Adrenal gland (tissue), 12 donors: ENCODE data around the gene EFEMP2. TPM values are rescaled to one million over a fixed set of nuclear protein-coding genes. Genes with fewer than 3 reads are reported as not detected.

Experiments used
- DNase-seq, 7 donors: peaks; one replicate each; pipeline ENCODE4 v3.0.0-alpha.2; 2019 to 2020
- H3K27ac ChIP-seq, 5 donors: fragments of 200-600 bp; sonication (generic) in 4 of 5; 1 replicate in 3 of 5; 2 replicates in 2 of 5; pipeline versions ENCODE4 v1.5.1 to v1.8.0; 2016 to 2020; ENCODE audit warnings: mild to moderate bottlenecking in 1 of 5
- H3K27me3 ChIP-seq: fragments of 200-600 bp; 2 replicates; pipeline ENCODE4 v1.8.0; 2021
- H3K36me3 ChIP-seq, 2 donors: fragments of 200-600 bp; replicated peaks in 1 of 2; 1 replicate in 1 of 2; 2 replicates in 1 of 2; pipeline versions ENCODE4 v1.5.1 to v1.8.0; 2018 to 2022
- H3K4me1 ChIP-seq, 2 donors: fragments of 200-600 bp; replicated peaks in 1 of 2; 1 replicate in 1 of 2; 2 replicates in 1 of 2; pipeline versions ENCODE4 v1.5.1 to v1.8.0; 2018 to 2021
- H3K4me3 ChIP-seq, 4 donors: fragments of 200-600 bp; sonication (generic) in 3 of 4; one replicate each; pipeline ENCODE4 v1.5.1; 2016 to 2018
- H3K9me3 ChIP-seq, 3 donors: fragments of 200-600 bp; sonication (generic) in 1 of 3; replicated peaks in 1 of 3; 1 replicate in 2 of 3; 2 replicates in 1 of 3; pipeline versions ENCODE4 v1.5.1 to v1.8.0; 2016 to 2021
- POLR2A ChIP-seq, 2 donors: fragments of 450-650 bp; IDR thresholded peaks; one replicate each; pipeline ENCODE4 v1.6.1; 2017; ENCODE audit warnings: antibody characterized with exemption in 2 of 2, mild to moderate bottlenecking in 2 of 2, moderate library complexity in 1 of 2
- WGBS, 4 donors: extraction: QIAGEN DNeasy Blood & Tissue Kit in 2 of 4; methylation state at CpG; one replicate each; pipeline versions ENCODE4 v1.1.5 to v1.1.7; 2013 to 2017; 5-methylcytosine and 5-hydroxymethylcytosine counted together
- intact Hi-C, 2 donors: fragments of 100-400 bp; cut with DNase I; formaldehyde crosslinking; loops; one replicate each; pipeline versions ENCODE4 v1.14.1 to v1.15.0; 2022 to 2023
- polyA plus RNA-seq, 3 donors: library from polyadenylated mRNA; stranded (reverse); fragments of 200-250 nt in 2 of 3; fragments of 350-450 nt in 1 of 3; fragmentation: Illumina TruSeq in 1 of 3; extraction: RNeasy Lipid Tissue Mini Kit (QIAGEN cat#74804) in 1 of 3; gene quantifications; one replicate each; pipeline ENCODE4 v1.2.3, GENCODE V29; 2013 to 2014
- total RNA-seq, 9 donors: library from RNA; depleted of rRNA in 4 of 9; stranded (reverse); fragments of >200 nt in 4 of 9; fragments of 120-200 nt in 1 of 9; fragmentation: NEBNext Ultra II Directional in 1 of 9; extraction: Animal tissue kit (Norgen Biotek cat#: 25700) in 1 of 9; gene quantifications; one replicate each; pipeline versions ENCODE4 v1.1.0 to v1.2.4, GENCODE V29; 2013 to 2023
- TF ChIP-seq, protein P1 (sequence below), 6 experiments: fragments of 450-650 bp in 4 of 6; fragments of 200-600 bp in 2 of 6; sonication (generic) in 1 of 6; IDR thresholded peaks; 1 replicate in 5 of 6; 2 replicates in 1 of 6; pipeline versions ENCODE4 v1.5.1 to v1.8.0; 2016 to 2021; ENCODE audit warnings: antibody characterized with exemption in 6 of 6, mild to moderate bottlenecking in 2 of 6, moderate library complexity in 1 of 6
- donor health status: healthy with polysubstance abuse.
- donor health status: Bipolar disorder and iron deficiency.
- donor health status: DM: yes; HTN: yes; CAD: no.
- donor health status: DM: no; HTN: no; CAD: no.
- donor health status: DM: no; HTN: no; CAD: no.
- donor health status: DM: yes; HTN: yes; CAD: no.

Gene EFEMP2
- total and polyA plus RNA-seq, 12 donors, result 20.3 to 156 (median 63.6) TPM

DNA sequence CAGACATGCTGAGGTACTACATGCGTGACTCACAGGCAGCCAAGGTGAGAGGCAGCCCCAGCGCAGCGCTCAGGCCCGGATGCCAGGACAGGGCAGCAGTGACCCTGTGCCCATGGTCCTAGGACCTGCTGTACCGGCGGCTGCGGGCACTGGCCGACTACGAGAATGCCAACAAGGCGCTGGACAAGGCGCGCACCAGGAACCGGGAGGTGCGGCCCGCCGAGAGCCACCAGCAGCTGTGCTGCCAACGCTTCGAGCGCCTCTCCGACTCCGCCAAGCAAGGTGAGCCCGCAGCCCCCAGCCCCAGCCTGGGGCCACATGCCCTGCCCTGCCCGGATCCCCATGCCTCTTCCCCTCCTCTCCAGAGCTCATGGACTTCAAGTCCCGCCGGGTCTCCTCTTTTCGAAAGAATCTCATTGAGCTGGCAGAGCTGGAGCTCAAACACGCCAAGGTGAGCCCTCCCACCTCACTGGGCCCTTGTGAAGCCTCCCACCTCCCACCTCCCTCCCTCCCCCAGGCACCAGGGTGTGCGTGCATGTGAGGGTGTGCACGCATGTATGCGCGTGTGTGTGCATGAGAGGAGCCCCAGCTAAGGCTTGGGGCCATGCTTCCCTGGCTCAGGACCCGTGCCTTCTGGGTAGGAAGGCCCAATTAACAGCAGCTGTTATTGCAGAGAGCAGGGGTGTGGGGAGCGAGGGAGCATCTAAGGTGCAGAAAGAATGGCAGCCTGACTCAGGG is 19.9 kb downstream of the EFEMP2 start:
- Histone ChIP-seq H3K36me3 (peaks cover 0 to 46% of the 10 kb centered on the region in 2 donors), H3K27me3 (no peaks in the 10 kb centered on the region), H3K4me3 (no peak overlapping the region), H3K27ac (no peak overlapping the region), H3K4me1 (peaks cover 5 to 13% of the 10 kb centered on the region in 2 donors), H3K9me3 (no peaks in the 10 kb centered on the region)
- intact Hi-C loops, result no loop called here
- DNase-seq, result peak in 4 of 7 donors; percentile 22 to 28 (median 25)
- WGBS, 4 donors, result 93 to 94% (median 93%) methylated on average over 27 to 33 of the region's 33 CpGs
- TF ChIP-seq, protein P1, sequence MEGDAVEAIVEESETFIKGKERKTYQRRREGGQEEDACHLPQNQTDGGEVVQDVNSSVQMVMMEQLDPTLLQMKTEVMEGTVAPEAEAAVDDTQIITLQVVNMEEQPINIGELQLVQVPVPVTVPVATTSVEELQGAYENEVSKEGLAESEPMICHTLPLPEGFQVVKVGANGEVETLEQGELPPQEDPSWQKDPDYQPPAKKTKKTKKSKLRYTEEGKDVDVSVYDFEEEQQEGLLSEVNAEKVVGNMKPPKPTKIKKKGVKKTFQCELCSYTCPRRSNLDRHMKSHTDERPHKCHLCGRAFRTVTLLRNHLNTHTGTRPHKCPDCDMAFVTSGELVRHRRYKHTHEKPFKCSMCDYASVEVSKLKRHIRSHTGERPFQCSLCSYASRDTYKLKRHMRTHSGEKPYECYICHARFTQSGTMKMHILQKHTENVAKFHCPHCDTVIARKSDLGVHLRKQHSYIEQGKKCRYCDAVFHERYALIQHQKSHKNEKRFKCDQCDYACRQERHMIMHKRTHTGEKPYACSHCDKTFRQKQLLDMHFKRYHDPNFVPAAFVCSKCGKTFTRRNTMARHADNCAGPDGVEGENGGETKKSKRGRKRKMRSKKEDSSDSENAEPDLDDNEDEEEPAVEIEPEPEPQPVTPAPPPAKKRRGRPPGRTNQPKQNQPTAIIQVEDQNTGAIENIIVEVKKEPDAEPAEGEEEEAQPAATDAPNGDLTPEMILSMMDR (IDR thresholded peaks at IDR 0.05), result no peak
- no peak for TF ChIP-seq POLR2A (IDR thresholded peaks at IDR 0.05)

DNA sequence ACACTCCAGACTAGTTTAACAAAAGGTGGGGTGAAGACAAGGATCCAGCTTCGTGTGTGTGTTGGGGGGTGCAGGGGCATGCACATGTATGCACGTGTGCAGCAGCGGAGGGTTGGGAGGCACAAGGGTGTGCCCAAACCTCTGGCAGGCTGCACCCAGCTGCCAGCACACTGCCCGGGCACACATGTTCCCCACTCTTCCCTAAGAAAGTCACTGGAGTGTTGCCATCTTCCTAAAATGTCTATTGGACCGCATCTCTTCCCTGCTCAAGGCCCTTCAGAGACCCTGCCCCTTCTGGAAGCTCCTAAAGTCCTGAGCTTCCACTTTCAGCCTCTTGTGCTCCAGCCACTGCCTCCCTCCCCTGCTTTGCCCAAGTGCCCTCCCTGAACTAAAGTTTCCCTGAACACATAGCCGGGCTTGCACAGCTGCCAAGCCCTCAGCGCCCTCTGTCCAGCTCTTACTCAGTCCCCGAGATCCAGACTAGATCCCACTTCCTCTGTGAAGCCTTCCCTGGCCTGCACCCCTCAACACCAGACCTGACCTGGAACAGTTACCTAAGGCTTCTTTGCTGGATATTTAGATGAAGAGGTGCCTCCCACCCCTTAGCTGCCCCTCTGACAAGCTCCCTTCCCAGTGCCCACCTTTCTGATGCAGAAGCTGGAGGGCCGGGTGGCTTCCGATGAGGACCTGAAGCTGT is 20.6 kb downstream of the EFEMP2 start:
- WGBS, 4 donors, result 86 to 92% (median 89%) methylated on average over 7 to 10 of the region's 10 CpGs
- H3K4me3 ChIP-seq, result no peak overlapping the region
- intact Hi-C loops, result no loop called here
- no peaks in the 10 kb centered on the region for H3K9me3 ChIP-seq
- DNase-seq, result no peak
- H3K36me3 ChIP-seq, result peaks cover 0 to 46% of the 10 kb centered on the region in 2 donors
- peaks cover 5 to 13% of the 10 kb centered on the region in 2 donors for H3K4me1 ChIP-seq
- H3K27me3 ChIP-seq, result no peaks in the 10 kb centered on the region
- no peak for TF ChIP-seq POLR2A (IDR thresholded peaks at IDR 0.05)
- TF ChIP-seq, protein P1 (IDR thresholded peaks at IDR 0.05), result no peak
- no peak overlapping the region for H3K27ac ChIP-seq

DNA sequence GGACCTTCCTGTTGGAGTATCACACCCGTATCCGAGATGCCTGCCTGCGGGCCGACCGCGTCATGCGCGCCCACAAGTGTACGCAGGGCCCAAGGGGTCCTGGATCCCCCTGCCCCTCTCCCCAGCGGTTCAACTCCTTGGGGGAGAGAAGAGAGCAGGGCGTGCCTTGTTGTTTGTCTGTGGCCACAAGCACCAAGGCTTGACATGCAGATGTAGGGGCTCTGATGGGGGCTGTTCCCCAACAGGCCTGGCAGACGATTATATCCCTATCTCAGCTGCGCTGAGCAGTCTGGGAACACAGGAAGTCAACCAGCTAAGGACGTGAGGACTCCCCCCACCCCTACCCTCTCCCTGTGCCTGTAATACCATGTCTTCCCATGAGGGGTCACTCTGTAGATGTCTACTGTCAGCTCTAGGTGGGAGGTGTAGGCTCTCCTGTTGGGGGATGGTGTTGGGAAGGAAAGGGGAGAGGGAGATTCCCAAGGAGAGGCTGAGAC is 21.5 kb downstream of the EFEMP2 start:
- H3K9me3 ChIP-seq, result no peaks in the 10 kb centered on the region

More for the DNA sequence above, 21.5 kb downstream of the EFEMP2 start:
- H3K36me3 ChIP-seq, result peaks cover 0 to 46% of the 10 kb centered on the region in 2 donors
- H3K4me3 ChIP-seq, result no peak overlapping the region
- no peak for DNase-seq
- peaks cover 0 to 7% of the 10 kb centered on the region in 2 donors for H3K4me1 ChIP-seq
- peak in 1 of 2 donors; percentile 7 for TF ChIP-seq POLR2A (IDR thresholded peaks at IDR 0.05)
- TF ChIP-seq, protein P1 (IDR thresholded peaks at IDR 0.05), result peak in 5 of 6 experiments; percentile 10 to 49 (median 24)
- intact Hi-C loops, result no loop called here
- 85 to 89% (median 88%) methylated on average over 9 to 14 of the region's 14 CpGs for WGBS, 4 donors
- H3K27me3 ChIP-seq, result no peaks in the 10 kb centered on the region
- no peak overlapping the region for H3K27ac ChIP-seq
